CD4-positive, alpha-beta T cell treated with Interferon alpha-2 for 1 hour (primary cell): ENCODE results near the gene IPCEF1.
"Not testable (repeated sequence)": the region's sequence is repeated elsewhere in the genome, so short reads cannot be mapped to it uniquely, and the experiment has no call there.

Experiments used
- DNase-seq, 2 donors: peaks; one replicate each; pipeline ENCODE4 v3.0.0-alpha.2; 2020 to 2022

Gene IPCEF1

GRCh38 chr6:154329350-154330170, 27.0 kb downstream of the IPCEF1 start:
- DNase-seq = no peak

- not testable (repeated sequence) for DNase-seq
Measured at GRCh38 chr6:154327313-154327712, 29.3 kb downstream of the IPCEF1 start.

GRCh38 chr6:154325142-154325541, 31.5 kb downstream of the IPCEF1 start:
- DNase-seq = no peak

- DNase-seq = no peak
Measured at GRCh38 chr6:154320181-154320580, 36.4 kb downstream of the IPCEF1 start.

- no peak for DNase-seq
Measured at GRCh38 chr6:154319231-154319858, 37.3 kb downstream of the IPCEF1 start.

GRCh38 chr6:154318721-154319120, 37.9 kb downstream of the IPCEF1 start:
- DNase-seq = no peak

- no peak for DNase-seq
Measured at GRCh38 chr6:154316131-154316530, 40.5 kb downstream of the IPCEF1 start.

GRCh38 chr6:154314084-154314483, 42.5 kb downstream of the IPCEF1 start:
- DNase-seq = no peak

GRCh38 chr6:154308986-154309385, 47.6 kb downstream of the IPCEF1 start:
- no peak for DNase-seq

GRCh38 chr6:154307696-154308425, 48.7 kb downstream of the IPCEF1 start:
- no peak for DNase-seq

- not testable (repeated sequence) for DNase-seq
Measured at GRCh38 chr6:154307147-154307546, 49.5 kb downstream of the IPCEF1 start.

GRCh38 chr6:154306696-154307095, 49.9 kb downstream of the IPCEF1 start:
- peak in 1 of 2 donors; percentile 15 for DNase-seq

- no peak for DNase-seq
Measured at GRCh38 chr6:154304191-154304590, 52.4 kb downstream of the IPCEF1 start.

GRCh38 chr6:154303642-154304041, 53.0 kb downstream of the IPCEF1 start:
- DNase-seq = not testable (repeated sequence)

- peak; percentile 30 to 45 for DNase-seq
Measured at GRCh38 chr6:154301839-154302752, 54.5 kb downstream of the IPCEF1 start.

GRCh38 chr6:154301086-154301625, 55.4 kb downstream of the IPCEF1 start:
- DNase-seq = no peak

GRCh38 chr6:154298297-154298696, 58.3 kb downstream of the IPCEF1 start:
- DNase-seq = no peak

- no peak for DNase-seq
Measured at GRCh38 chr6:154297721-154298120, 58.9 kb downstream of the IPCEF1 start.

GRCh38 chr6:154297210-154297609, 59.4 kb downstream of the IPCEF1 start:
- DNase-seq = no peak

GRCh38 chr6:154295733-154296132, 60.9 kb downstream of the IPCEF1 start:
- DNase-seq = no peak

- no peak for DNase-seq
Measured at GRCh38 chr6:154292855-154293519, 63.6 kb downstream of the IPCEF1 start.

- no peak for DNase-seq
Measured at GRCh38 chr6:154292066-154292465, 64.5 kb downstream of the IPCEF1 start.
